Activated effector memory CD4-positive, alpha-beta T cell treated with anti-CD3 and anti-CD28 coated beads, Interleukin-2, amount 50 U/mL, for 16 hours (primary cell): ENCODE measurements around the gene TARM1.
"Not testable (repeated sequence)": the region's sequence is repeated elsewhere in the genome, so short reads cannot be mapped to it uniquely, and the experiment has no call there.

Experiments used
- DNase-seq: peaks from one replicate; pipeline ENCODE4 v3.0.0-alpha.2; 2020

Gene TARM1

GRCh38 chr19:54099190-54099902, 18.2 kb upstream of the TARM1 start:
- no peak for DNase-seq

DNA sequence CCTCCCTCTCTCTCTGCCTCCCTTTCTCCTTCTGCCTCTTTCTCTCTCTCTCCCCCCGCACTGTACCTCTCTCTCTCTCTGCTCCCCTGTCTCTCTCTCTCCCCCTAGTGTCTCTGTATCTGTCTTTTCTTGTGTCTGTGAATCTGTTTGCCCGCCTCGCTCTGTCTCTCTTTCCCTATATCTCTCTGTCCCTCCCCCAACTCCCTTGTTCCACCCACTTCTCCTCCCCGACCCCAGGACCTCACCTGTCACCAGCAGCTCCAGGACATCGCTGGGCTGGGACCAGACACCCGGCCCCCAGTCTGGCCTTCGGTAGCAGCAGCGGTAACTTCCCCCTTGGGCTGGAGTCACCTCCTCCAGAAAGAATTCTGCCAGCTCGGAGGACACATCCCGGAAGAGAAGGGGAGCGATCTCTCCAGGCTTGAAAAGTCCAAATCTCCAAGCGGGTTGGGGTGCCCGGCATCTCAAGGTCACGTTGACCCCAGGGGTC, 15.5 kb upstream of the TARM1 start:
- DNase-seq, result no peak

DNA sequence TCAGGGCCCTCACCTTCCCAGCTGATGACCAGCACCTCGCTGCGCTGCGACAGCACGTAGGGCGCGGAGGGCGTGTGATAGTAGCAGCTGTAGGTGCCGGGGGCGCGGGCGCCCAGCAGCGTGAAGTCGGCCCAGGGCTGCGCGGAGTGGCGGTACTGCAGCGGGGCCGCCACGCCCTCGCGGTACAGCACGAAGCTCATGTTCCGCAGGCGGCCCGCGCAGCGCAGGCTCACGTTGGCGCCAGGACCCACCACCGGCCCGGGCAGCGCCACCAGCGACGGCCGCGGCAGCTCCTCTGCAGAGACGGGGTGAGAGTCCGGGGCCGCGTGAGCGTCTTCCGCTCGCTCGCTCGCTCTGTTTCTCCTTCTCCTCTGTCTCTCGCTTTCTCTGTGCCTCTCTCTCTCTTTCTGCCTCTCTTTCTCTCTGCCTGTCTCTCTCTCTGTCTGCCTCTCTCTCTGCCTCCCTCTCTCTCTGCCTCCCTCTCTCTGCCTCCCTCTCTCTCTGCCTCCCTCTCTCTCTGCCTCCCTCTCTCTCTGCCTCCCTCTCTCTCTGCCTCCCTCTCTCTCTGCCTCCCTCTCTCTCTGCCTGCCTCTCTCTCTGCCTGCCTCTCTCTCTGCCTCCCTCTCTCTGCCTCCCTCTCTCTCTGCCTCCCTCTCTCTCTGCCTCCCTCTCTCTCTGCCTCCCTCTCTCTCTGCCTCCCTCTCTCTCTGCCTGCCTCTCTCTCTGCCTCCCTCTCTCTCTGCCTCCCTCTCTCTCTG, 14.9 kb upstream of the TARM1 start:
- DNase-seq, result peak; percentile 82

DNA sequence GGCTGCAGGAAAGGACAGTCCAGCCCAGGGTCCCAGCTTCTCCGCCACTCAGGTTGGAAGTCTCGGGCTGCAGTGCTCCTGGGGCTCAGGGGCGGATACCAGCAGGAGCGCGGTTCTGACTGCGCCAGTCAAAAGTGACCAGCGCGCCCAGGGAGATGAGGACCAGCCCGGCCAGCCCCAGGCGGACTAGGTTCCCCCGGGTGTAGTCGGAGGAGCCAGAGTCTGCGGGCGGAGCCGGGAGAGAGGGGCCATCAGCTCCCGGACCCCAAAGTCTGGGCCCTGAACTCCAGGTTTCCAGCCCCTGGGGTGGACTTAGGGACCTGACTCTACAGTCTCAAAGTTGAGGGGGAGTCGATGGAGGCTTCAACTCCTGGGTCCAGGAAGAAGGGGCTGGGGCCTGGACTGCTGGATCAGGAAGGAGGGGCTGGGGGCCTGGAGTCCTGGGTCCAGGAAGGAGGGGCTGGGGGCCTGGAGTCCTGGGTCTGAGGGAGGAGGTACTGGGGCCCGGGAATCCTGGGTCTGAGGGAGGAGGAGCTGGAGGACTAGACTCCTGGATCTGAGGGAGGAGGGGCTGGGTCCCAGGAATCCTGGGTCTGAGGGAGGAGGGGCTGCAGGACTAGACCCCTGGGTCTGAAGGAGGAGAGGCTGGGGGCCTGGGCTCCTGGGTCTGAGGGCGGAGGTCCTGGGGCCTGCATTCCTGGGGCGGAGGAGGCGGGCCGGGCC, 14.1 kb upstream of the TARM1 start:
- no peak for DNase-seq

GRCh38 chr19:54094426-54095000, 13.3 kb upstream of the TARM1 start:
- no peak for DNase-seq

DNA sequence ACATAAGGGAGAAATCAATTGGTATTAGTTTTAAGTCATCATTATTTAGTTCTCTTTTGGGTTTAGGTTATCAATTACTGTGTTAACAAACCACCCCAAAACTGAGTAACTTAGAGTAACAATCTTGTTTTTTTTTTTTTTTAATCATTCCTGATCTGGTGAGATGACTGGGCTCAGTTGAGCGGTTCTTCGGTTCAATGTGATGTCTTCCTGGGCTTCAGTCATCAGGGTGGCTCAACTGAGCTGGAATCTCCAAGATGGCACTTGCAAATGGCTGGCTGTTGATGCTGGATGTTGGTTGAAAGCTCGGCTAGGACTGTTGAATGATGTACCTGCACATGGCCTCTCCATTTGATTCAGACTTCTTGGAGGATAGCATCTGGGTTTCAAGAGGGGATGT, 3.2 kb upstream of the TARM1 start:
- no peak for DNase-seq

DNA sequence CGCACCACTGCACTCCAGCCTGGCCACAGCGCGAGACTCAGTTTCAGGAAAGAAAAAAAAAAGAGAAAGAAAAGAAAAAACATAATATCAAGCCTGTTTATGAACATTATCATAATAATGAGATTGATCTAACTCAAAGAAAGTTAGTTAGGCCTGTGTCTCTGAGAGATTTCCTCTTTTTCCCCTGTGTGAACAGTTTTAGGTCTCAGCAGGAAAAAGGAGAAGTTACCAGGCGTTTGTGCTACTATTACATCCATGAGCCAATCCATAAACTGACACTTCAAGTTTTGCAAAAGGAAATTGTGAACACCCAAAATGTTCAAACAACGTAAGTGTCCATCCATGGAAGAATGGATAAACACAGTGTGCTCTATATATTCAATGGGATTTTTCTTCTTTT, 3.8 kb downstream of the TARM1 start:
- DNase-seq, result no peak

GRCh38 chr19:54074851-54075250, 6.3 kb downstream of the TARM1 start:
- DNase-seq, result no peak

DNA sequence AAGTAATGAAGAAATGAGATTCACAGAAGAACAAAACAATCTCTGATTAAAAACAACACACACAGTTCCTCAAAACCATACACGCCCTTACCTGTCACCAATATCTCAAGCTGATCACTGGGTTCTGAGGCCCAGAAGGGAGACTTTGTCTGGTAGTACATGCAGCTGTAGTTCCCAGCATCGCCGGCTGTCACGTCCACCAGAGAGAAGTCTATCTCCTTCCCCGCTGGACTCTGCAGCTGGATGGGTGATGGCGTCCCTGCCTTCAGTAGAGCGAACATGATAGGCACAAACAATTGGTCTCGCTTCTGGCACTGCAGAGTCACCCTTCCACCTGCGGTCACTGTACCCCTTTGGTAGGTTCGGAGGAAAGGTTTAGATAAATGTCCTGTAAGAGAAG, 7.3 kb downstream of the TARM1 start:
- no peak for DNase-seq

- no peak for DNase-seq
Measured at GRCh38 chr19:54069470-54069869, 11.7 kb downstream of the TARM1 start.

DNA sequence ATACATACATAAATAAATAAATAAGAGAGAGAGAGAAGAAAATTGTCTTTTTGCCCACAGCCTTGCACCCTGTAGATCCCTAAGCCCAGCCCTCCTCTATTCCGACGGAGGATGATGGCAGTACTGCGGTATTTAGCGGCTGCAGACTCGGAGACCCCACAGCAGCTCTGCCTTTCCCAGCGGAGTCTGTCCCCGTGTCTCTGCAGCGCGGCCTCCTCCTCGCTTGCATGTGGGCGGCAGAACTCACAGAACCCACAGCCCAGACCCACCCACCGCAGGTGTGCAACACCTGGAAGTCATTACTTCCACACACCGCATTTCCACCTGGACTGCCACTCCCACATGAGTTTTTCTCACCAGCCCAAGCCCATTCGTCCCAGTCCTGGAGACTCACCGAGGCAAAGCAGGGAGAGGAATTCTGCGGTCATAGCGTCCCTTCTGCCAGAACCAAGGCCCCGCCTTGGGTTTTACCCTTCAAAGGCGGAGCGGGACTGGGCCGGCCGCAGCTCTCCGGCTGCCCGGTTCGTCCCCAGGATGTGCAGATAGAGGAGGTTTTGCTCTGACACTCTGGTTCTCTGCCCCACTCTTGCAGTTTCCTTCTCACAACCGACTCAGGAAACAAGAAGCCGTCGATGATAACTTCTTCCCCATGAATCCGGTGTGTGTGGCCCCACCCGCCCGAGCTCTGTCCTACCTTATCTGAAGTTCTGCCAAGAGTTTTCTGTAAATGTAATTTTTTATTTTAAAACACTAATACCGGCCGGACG, 17.6 kb downstream of the TARM1 start, which contains the start of gene VSTM1:
TSS of gene VSTM1 (minus strand) at position 548 of the 767 bp plus-strand sequence. CDS start at position 428, 120 bp downstream.
- DNase-seq, result peak; percentile 24

- DNase-seq, result no peak
Measured at GRCh38 chr19:54062643-54063042, 18.5 kb downstream of the TARM1 start.

DNA sequence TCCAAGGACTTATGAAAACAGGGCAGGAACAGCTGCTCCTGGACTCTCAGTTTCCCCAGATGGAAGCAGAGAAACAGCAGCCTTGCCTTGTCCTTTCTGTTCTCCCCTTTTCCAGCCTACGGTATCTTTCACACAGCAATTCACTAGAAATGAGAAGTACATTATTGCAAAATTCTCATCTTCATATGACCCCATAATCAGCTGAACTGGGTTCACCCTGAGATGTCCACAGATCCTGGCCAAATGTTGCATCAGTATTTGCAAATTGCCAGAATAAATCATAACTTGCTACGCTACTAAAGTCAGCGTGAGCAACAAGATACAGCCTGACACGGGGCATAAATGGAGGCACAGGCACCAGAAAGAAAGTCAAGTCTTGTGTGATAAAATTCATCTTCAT, 33.5 kb downstream of the TARM1 start:
- DNase-seq, result no peak

GRCh38 chr19:54045771-54046170, 35.4 kb downstream of the TARM1 start:
- no peak for DNase-seq

DNA sequence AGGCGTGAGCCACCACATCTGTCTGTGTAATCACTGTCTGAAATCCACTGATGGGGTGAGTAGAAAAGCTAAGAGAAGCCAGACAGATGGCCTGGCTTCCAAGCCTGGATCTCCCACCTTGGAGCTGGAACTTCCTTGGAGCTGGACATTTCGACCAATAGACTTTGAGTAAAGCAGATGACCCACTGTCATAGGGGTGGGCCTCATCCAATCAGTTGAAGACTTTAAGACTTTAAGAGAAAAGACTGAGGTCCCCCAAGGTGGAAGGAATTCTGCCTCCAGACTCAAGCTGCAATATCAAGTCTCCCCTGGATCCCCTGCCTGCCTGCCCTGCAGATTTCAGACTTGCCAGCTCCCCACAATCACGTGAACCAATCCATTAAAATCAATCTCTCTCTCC, 38.2 kb downstream of the TARM1 start:
- no peak for DNase-seq

GRCh38 chr19:54041969-54042606, 39.1 kb downstream of the TARM1 start:
- DNase-seq, result no peak

GRCh38 chr19:54040003-54040402, 41.2 kb downstream of the TARM1 start:
- DNase-seq, result no peak

GRCh38 chr19:54036542-54036941, 44.6 kb downstream of the TARM1 start:
- DNase-seq, result not testable (repeated sequence)

GRCh38 chr19:54035215-54036178, 45.7 kb downstream of the TARM1 start:
- no peak for DNase-seq

DNA sequence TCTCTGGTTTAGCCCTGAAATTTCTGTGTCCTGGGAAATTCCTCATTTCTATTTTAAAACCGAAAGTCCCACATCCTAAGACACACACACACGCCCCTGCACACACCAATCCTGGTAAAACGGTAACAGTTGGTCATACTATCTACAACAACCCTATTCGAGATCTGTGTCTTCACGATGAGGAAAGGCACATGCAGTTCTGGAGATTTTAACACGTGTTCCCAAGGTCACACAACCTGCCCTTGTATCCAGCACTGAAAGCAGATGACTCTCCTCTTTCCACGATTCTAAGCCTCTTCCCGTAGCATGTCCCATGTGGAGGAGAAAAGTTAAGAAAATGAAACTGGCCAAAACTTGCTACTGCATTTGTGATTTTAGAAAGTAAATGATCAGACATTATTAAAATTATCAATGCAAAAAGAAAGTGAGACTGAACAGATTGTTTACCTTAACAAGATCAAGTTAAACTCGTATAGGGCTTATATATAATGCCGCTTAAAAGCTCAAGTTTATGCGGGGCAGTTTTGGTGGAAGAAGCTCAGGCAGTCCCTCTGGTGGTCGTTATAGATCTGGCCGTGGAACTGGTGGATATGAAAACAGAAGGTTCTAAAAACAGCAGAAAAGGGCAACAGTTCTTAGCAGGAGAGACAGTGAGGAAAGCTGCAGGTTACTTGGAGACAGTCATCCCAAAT, 50.1 kb downstream of the TARM1 start:
- no peak for DNase-seq
